Tibial nerve (tissue), 4 donors: ENCODE data around the gene C2CD5. TPM values are rescaled to one million over a fixed set of nuclear protein-coding genes. Genes with fewer than 3 reads are reported as not detected.

Experiments used
- DNase-seq, 2 donors: peaks; one replicate each; pipeline ENCODE4 v3.0.0-alpha.2; 2019; ENCODE audit warnings: low spot score in 2 of 2
- H3K27ac ChIP-seq, 4 donors: fragments of 200-600 bp; sonication (generic) in 3 of 4; one replicate each; pipeline ENCODE4 v1.5.1; 2017 to 2019; ENCODE audit warnings: mild to moderate bottlenecking in 1 of 4
- H3K27me3 ChIP-seq, 2 donors: fragments of 200-600 bp; sonication (generic) in 1 of 2; one replicate each; pipeline versions ENCODE4 v1.5.1 to v1.6.0; 2017 to 2019
- H3K36me3 ChIP-seq, 3 donors: fragments of 200-600 bp; sonication (generic); one replicate each; pipeline ENCODE4 v1.5.1; 2018 to 2019
- H3K4me1 ChIP-seq, 4 donors: fragments of 200-600 bp; sonication (generic) in 3 of 4; one replicate each; pipeline ENCODE4 v1.5.1; 2017 to 2019
- H3K4me3 ChIP-seq, 4 donors: fragments of 200-600 bp; sonication (generic) in 3 of 4; one replicate each; pipeline ENCODE4 v1.5.1; 2017 to 2019; ENCODE audit warnings: mild to moderate bottlenecking in 1 of 4, moderate library complexity in 1 of 4
- H3K9me3 ChIP-seq, 4 donors: fragments of 200-600 bp; sonication (generic) in 3 of 4; one replicate each; pipeline ENCODE4 v1.5.1; 2017 to 2019
- CTCF ChIP-seq, 5 experiments: fragments of 200-600 bp in 3 of 5; fragments of 450-650 bp in 2 of 5; sonication (generic) in 3 of 5; IDR thresholded peaks; one replicate each; pipeline ENCODE4 v1.5.1; 2016 to 2019; ENCODE audit warnings: antibody characterized with exemption in 5 of 5, mild to moderate bottlenecking in 3 of 5, moderate library complexity in 2 of 5
- EP300 ChIP-seq, 2 donors: sonication (generic); formaldehyde crosslinking; IDR thresholded peaks; one replicate each; pipeline ENCODE4 v1.6.1; 2017; ENCODE audit warnings: antibody characterized with exemption in 2 of 2, mild to moderate bottlenecking in 1 of 2
- POLR2A ChIP-seq, 2 donors: fragments of 450-650 bp; IDR thresholded peaks; one replicate each; pipeline ENCODE4 v1.6.1; 2017; ENCODE audit warnings: antibody characterized with exemption in 2 of 2, mild to moderate bottlenecking in 2 of 2, moderate library complexity in 2 of 2
- WGBS, 2 donors: methylation state at CpG; one replicate each; pipeline ENCODE4 v1.1.5; 2018; 5-methylcytosine and 5-hydroxymethylcytosine counted together
- total RNA-seq, 4 donors: library from RNA; depleted of rRNA; stranded (reverse); fragments of >200 nt; gene quantifications; one replicate each; pipeline ENCODE4 v1.1.0, GENCODE V29; 2016

Gene C2CD5
- total RNA-seq, 4 donors from 2014 or later, result 49.2 to 63.8 (median 52.5) TPM

- WGBS, 2 donors, result 10 to 22% methylated on average over 1 of the region's 1 CpG
- H3K27ac ChIP-seq, result no peak overlapping the region
- H3K4me3 ChIP-seq, result no peak overlapping the region
- TF ChIP-seq CTCF (IDR thresholded peaks at IDR 0.05), result no peak
- no peak for TF ChIP-seq EP300 (IDR thresholded peaks at IDR 0.05)
- no peak for TF ChIP-seq POLR2A (IDR thresholded peaks at IDR 0.05)
- no peaks in the 10 kb centered on the region for H3K9me3 ChIP-seq
- peaks cover 0 to 35% (median 0%) of the 10 kb centered on the region in 3 donors for H3K36me3 ChIP-seq
- H3K27me3 ChIP-seq, result no peaks in the 10 kb centered on the region
- DNase-seq, result no peak
- peaks cover 0 to 12% (median 0%) of the 10 kb centered on the region in 4 donors for H3K4me1 ChIP-seq
Observed at GRCh38 chr12:22518060-22518719, 26.2 kb downstream of the C2CD5 start.

DNA sequence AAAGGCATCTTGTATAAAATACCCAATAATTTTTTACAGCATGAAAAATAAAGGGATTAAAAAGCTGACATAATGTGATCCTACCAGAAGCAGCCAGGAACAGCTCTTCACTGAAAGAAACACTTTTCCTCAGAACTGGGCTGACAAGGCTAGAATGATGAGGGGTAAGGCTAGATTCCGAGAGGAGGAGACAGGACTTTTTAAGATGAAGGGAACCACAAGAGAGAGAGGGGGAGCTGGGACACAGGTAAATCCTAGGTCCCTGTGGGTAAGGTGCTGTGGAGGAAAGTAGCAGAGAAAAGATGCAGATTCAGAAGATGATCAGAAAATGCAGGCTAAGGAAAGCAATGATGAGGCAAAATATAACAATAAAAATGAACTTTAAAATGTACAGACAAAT, 29.5 kb downstream of the C2CD5 start:
- H3K27ac ChIP-seq, result no peak overlapping the region
- H3K4me1 ChIP-seq, result peaks cover 0 to 12% (median 0%) of the 10 kb centered on the region in 4 donors
- peaks cover 0 to 24% (median 0%) of the 10 kb centered on the region in 3 donors for H3K36me3 ChIP-seq
- no peak overlapping the region for H3K4me3 ChIP-seq
- TF ChIP-seq POLR2A (IDR thresholded peaks at IDR 0.05), result no peak
- TF ChIP-seq EP300 (IDR thresholded peaks at IDR 0.05), result no peak
- TF ChIP-seq CTCF (IDR thresholded peaks at IDR 0.05), result no peak
- H3K9me3 ChIP-seq, result no peaks in the 10 kb centered on the region
- WGBS, 2 donors, result 89 to 90% methylated on average over 1 of the region's 1 CpG
- H3K27me3 ChIP-seq, result no peaks in the 10 kb centered on the region
- DNase-seq, result no peak

DNA sequence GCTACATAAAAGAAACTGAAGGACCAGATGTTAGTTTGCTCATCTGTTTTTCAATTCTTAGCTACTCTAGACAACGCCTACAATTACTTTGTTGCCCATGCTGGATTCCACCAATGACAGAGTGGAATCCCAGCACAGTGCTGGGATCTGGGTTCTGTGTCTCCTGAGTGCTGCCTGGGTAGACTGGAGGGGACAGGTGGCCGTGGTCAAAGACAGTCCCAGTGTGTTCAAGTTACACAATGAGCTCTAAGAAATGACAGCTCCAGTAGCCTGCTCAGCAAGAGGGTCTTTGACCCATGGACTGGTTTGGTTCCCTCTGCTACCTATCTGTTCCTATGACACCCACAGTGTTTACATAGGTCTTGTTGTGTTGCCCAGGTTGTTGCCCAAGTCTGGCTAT, 38.5 kb downstream of the C2CD5 start:
- DNase-seq, result no peak
- Histone ChIP-seq H3K9me3 (no peaks in the 10 kb centered on the region), H3K27me3 (no peaks in the 10 kb centered on the region), H3K4me1 (no peaks in the 10 kb centered on the region), H3K27ac (no peak overlapping the region), H3K4me3 (no peak overlapping the region), H3K36me3 (peaks cover 0 to 26% (median 0%) of the 10 kb centered on the region in 3 donors)
- 88 to 94% methylated on average over 2 of the region's 2 CpGs for WGBS, 2 donors
- TF ChIP-seq POLR2A (IDR thresholded peaks at IDR 0.05), result no peak
- TF ChIP-seq EP300 (IDR thresholded peaks at IDR 0.05), result no peak
- no peak for TF ChIP-seq CTCF (IDR thresholded peaks at IDR 0.05)

GRCh38 chr12:22500100-22500499, 44.2 kb downstream of the C2CD5 start:
- DNase-seq, result no peak
- TF ChIP-seq POLR2A (IDR thresholded peaks at IDR 0.05) (no peak), EP300 (IDR thresholded peaks at IDR 0.05) (no peak), CTCF (IDR thresholded peaks at IDR 0.05) (no peak)
- Histone ChIP-seq H3K9me3 (no peaks in the 10 kb centered on the region), H3K27ac (no peak overlapping the region), H3K27me3 (no peaks in the 10 kb centered on the region), H3K4me3 (no peak overlapping the region), H3K4me1 (no peaks in the 10 kb centered on the region), H3K36me3 (peaks cover 0 to 15% (median 0%) of the 10 kb centered on the region in 3 donors)
- WGBS, 2 donors, result 83 to 86% methylated on average over 4 of the region's 4 CpGs

GRCh38 chr12:22499445-22499844, 44.9 kb downstream of the C2CD5 start:
- TF ChIP-seq CTCF (IDR thresholded peaks at IDR 0.05) (no peak), EP300 (IDR thresholded peaks at IDR 0.05) (no peak), POLR2A (IDR thresholded peaks at IDR 0.05) (no peak)
- Histone ChIP-seq H3K4me1 (no peaks in the 10 kb centered on the region), H3K9me3 (no peaks in the 10 kb centered on the region), H3K4me3 (no peak overlapping the region), H3K27me3 (no peaks in the 10 kb centered on the region), H3K27ac (no peak overlapping the region), H3K36me3 (peaks cover 0 to 10% (median 0%) of the 10 kb centered on the region in 3 donors)
- no peak for DNase-seq
- 87 to 90% methylated on average over 2 of the region's 2 CpGs for WGBS, 2 donors
